Type B pancreatic cell (in vitro differentiated cells): ENCODE results near the gene SARS1. TPM values are rescaled to one million over a fixed set of nuclear protein-coding genes. Genes with fewer than 3 reads are reported as not detected.

ENCODE experiments used
- DNase-seq: peaks from one replicate; pipeline ENCODE4 v3.0.0; 2021; ENCODE audit warnings: mixed read lengths; ENCODE audit not compliant: unreplicated experiment; ENCODE audit errors: extremely low spot score
- H3K27ac Mint-ChIP-seq: 2 replicates; pipeline ENCODE4 v1.8.0; 2021; ENCODE audit warnings: mild to moderate bottlenecking, mixed read lengths
- H3K27me3 Mint-ChIP-seq: 2 replicates; pipeline ENCODE4 v1.8.0; 2021; ENCODE audit warnings: mixed read lengths
- H3K36me3 Mint-ChIP-seq: 2 replicates; pipeline ENCODE4 v1.8.0; 2021; ENCODE audit warnings: mixed read lengths
- H3K4me1 Mint-ChIP-seq: one replicate; pipeline ENCODE4 v1.8.0; 2021; ENCODE audit warnings: mixed read lengths; ENCODE audit not compliant: unreplicated experiment
- H3K4me3 Mint-ChIP-seq: 2 replicates; pipeline ENCODE4 v1.8.0; 2021; ENCODE audit warnings: mild to moderate bottlenecking, mixed read lengths
- H3K9me3 Mint-ChIP-seq: 2 replicates; pipeline ENCODE4 v1.8.0; 2021; ENCODE audit warnings: mixed read lengths
- total RNA-seq: library from RNA; stranded (reverse); gene quantifications from 2 replicates; pipeline ENCODE4 v1.2.1, GENCODE V29; 2021; ENCODE audit warnings: low replicate concordance
- TF ChIP-seq, protein P1 (sequence below): fragments of 200-600 bp; sonication (generic); conservative IDR thresholded peaks from 2 replicates; pipeline ENCODE4 v1.5.0; 2021; ENCODE audit warnings: antibody characterized with exemption, mild to moderate bottlenecking

SARS1 gene
- total RNA-seq, 1 donor from 2014 or later: 136 TPM

DNA sequence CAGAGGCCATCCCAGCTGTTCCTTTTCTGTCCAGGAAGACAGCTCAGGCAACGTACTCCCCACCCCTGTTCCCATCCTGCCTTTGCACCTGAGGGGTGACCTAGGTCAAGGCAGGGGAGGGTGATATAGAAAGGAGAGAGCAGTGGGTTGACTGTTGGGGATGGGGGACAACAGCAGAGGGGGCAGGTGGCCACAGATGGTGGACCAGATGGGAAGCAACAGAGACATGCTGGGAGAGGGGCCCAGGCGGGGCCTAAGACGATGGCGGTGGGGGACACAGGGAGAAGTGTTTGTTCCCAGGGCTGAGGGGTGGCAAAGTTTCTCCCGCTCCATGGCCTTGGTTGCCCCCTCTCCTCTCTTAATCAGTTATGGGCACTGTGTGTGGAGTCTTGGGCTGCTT lies 42.0 kb downstream of the SARS1 start:
- TF ChIP-seq, protein P1, sequence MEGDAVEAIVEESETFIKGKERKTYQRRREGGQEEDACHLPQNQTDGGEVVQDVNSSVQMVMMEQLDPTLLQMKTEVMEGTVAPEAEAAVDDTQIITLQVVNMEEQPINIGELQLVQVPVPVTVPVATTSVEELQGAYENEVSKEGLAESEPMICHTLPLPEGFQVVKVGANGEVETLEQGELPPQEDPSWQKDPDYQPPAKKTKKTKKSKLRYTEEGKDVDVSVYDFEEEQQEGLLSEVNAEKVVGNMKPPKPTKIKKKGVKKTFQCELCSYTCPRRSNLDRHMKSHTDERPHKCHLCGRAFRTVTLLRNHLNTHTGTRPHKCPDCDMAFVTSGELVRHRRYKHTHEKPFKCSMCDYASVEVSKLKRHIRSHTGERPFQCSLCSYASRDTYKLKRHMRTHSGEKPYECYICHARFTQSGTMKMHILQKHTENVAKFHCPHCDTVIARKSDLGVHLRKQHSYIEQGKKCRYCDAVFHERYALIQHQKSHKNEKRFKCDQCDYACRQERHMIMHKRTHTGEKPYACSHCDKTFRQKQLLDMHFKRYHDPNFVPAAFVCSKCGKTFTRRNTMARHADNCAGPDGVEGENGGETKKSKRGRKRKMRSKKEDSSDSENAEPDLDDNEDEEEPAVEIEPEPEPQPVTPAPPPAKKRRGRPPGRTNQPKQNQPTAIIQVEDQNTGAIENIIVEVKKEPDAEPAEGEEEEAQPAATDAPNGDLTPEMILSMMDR: no peak
- Mint-ChIP-seq H3K36me3 (peaks cover 16% of the 10 kb centered on the region), H3K9me3 (no peaks in the 10 kb centered on the region), H3K27me3 (no peaks in the 10 kb centered on the region), H3K27ac (peak overlapping the region; percentile 79), H3K4me3 (peak overlapping the region; percentile 85), H3K4me1 (peaks cover 34% of the 10 kb centered on the region)
- no peak for DNase-seq

DNA sequence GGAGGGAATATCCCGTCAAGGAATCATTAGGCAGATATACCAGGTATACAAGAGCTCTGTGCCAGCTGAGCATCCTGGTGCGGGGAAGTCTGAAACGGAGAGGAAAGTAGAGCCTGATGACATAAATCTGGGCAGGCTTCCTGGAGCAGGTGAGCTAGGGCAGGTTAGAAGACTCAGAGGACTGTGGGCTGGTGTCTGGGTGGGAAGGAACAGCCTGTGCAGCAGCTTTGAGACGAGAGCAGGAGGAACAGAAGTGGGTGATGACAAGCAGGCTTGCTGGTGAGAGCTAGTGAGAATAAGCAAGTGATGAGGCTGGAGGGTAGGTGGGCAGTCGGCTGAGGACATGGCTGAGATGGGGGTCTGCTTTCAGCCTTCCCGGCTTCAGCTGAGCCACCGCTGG lies 42.4 kb downstream of the SARS1 start:
- TF ChIP-seq, protein P1: no peak
- DNase-seq: no peak
- peaks cover 34% of the 10 kb centered on the region for H3K4me1 Mint-ChIP-seq
- peak overlapping the region; percentile 78 for H3K27ac Mint-ChIP-seq
- peaks cover 16% of the 10 kb centered on the region for H3K36me3 Mint-ChIP-seq
- H3K9me3 Mint-ChIP-seq: no peaks in the 10 kb centered on the region
- peak overlapping the region; percentile 44 for H3K4me3 Mint-ChIP-seq
- no peaks in the 10 kb centered on the region for H3K27me3 Mint-ChIP-seq

DNA sequence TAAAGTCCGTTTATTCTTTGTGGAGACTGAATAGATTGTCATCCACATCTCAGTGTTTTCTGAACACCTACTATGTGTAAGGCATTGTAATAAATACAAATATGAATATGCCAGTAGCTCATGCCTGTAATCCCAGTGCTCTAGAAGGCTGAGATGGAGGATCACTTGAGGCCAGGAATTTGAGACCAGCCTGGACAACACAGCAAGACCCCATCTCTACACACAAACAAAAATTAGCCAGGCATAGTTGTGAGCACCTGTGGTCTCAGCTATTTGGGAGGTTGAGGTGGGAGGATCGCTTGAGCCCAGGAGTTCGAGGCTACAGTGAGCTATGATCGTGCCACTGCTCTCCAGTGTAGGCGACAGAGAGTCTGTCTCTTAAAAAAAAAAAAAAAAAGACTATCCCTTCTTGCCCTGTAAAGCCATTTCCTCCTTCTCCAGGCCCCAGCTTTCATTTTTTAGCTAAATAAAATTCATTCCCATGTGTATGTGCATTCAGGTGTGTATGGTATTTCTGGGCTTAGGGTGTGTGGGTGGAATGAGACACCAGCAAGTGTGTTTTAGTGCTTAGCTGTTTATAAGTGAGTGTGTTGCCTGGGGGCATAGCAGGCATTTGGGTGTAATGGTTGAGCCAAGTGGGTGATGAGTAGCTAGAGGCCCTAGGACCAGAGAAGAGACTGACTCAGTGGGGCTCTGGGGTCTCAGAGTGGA lies 43.4 kb downstream of the SARS1 start:
- H3K36me3 Mint-ChIP-seq: peaks cover 9% of the 10 kb centered on the region
- H3K4me1 Mint-ChIP-seq: peaks cover 27% of the 10 kb centered on the region
- H3K27me3 Mint-ChIP-seq: no peaks in the 10 kb centered on the region
- no peaks in the 10 kb centered on the region for H3K9me3 Mint-ChIP-seq
- H3K27ac Mint-ChIP-seq: peak overlapping the region; percentile 60
- TF ChIP-seq, protein P1: no peak
- H3K4me3 Mint-ChIP-seq: peak overlapping the region; percentile 10
- no peak for DNase-seq

DNA sequence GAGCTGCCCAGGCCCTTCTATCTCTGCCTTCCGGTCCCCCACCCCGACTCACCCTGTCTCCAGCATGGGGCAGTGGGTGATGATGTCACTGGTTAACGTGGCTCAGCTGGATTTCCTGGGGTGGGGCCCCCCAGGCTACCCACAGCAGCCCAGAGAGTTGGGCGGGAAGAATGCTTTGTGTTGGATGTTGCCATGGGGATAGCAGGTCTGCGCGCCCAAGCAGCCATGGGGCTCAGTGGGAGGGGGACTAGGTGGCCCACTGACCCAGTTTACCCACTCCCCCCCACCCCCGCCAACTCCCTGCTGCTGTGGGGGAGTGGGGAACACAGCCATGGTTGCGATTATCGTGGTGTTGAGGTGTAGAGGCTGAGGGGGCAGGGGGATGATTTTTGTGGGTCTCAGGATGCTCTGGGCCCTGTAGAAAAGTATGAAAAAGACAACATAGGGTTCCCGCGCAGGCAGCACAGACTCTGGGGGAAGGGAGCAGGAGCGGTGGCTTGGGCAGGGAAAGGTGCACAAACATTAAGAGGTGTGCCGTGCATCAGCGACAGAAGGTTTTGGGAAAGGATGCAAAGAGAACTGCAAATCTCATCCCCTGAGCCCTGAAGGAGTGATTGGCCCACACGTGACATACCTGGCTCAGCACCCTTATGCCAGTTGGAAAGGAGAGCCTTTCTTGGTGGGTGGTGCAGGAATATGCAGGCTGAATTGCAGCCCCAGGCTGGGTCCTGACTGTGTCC lies 44.1 kb downstream of the SARS1 start:
- Mint-ChIP-seq H3K4me1 (peaks cover 27% of the 10 kb centered on the region), H3K9me3 (no peaks in the 10 kb centered on the region), H3K4me3 (no peak overlapping the region), H3K27me3 (no peaks in the 10 kb centered on the region), H3K27ac (peak overlapping the region; percentile 60), H3K36me3 (peaks cover 4% of the 10 kb centered on the region)
- DNase-seq: no peak
- TF ChIP-seq, protein P1: no peak

DNA sequence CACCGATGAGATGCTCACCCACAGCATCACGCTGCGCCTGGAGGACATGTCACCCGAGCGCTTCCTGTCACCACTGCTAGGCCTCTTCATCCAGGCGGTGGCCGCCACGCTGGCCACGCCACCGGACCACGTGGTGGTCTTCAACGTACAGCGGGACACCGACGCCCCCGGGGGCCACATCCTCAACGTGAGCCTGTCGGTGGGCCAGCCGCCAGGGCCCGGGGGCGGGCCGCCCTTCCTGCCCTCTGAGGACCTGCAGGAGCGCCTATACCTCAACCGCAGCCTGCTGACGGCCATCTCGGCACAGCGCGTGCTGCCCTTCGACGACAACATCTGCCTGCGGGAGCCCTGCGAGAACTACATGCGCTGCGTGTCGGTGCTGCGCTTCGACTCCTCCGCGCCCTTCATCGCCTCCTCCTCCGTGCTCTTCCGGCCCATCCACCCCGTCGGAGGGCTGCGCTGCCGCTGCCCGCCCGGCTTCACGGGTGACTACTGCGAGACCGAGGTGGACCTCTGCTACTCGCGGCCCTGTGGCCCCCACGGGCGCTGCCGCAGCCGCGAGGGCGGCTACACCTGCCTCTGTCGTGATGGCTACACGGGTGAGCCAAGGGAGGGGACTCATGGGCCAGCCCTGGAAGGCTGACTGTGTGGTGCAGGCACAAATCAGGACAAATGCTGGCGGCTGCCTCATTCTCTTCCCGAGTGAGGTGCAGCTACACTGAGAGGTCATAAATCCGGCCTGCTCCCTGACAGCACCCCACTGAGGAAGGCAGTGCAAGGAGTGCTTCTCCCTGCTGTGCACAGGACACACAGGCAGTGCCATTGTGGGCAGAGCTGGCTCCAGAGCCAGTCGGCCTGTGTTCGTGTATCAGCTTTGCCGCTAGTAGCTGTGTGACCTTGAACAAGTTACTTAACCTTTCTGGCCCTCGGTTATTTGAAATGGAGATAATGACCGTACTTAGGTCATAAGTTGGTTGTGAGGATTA lies 45.1 kb downstream of the SARS1 start:
- peaks cover 4% of the 10 kb centered on the region for H3K36me3 Mint-ChIP-seq
- no peak for DNase-seq
- H3K27ac Mint-ChIP-seq: no peak overlapping the region
- H3K4me1 Mint-ChIP-seq: peaks cover 31% of the 10 kb centered on the region
- H3K4me3 Mint-ChIP-seq: no peak overlapping the region
- TF ChIP-seq, protein P1: no peak
- no peaks in the 10 kb centered on the region for H3K27me3 Mint-ChIP-seq
- no peaks in the 10 kb centered on the region for H3K9me3 Mint-ChIP-seq
